HL-60 (cell line): ENCODE results near the gene VARS2.

ENCODE experiments used
- GABPA ChIP-seq: IDR thresholded peaks from 2 replicates; pipeline ENCODE4 v1.6.1; 2012; ENCODE audit warnings: low read depth
- POLR2AphosphoS5 ChIP-seq: IDR thresholded peaks from 2 replicates; pipeline ENCODE4 v1.6.1; 2012; ENCODE audit warnings: low read depth
- TF ChIP-seq, protein P1 (sequence below): IDR thresholded peaks from one replicate; pipeline ENCODE4 v1.5.1; 2011; ENCODE audit warnings: low read length, control low read depth, inconsistent platforms; ENCODE audit not compliant: insufficient read depth
- TF ChIP-seq, protein P2 (sequence below): IDR thresholded peaks from 2 replicates; pipeline ENCODE4 v1.6.1; 2012; ENCODE audit warnings: low read depth; ENCODE audit not compliant: insufficient replicate concordance

DNA sequence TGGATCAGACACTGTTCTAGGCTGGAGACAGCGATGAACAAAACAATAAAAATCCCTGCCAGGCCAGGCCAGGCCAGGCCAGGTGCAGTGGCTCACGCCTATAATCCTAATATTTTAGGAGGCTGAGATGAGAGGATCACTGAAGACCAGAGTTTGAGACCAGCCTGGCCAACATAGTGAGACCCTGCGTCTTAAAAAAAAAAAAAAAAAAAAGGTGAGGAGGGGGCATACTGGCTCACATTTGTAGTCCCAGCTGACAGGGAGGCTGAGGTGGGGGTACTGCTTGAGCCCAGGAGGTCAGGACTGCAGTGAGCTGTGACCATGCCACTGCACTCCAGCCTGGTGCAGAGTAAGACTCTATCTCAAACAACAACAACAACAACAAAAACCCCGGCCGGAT, 31.2 kb downstream of the VARS2 start:
- TF ChIP-seq, protein P1, sequence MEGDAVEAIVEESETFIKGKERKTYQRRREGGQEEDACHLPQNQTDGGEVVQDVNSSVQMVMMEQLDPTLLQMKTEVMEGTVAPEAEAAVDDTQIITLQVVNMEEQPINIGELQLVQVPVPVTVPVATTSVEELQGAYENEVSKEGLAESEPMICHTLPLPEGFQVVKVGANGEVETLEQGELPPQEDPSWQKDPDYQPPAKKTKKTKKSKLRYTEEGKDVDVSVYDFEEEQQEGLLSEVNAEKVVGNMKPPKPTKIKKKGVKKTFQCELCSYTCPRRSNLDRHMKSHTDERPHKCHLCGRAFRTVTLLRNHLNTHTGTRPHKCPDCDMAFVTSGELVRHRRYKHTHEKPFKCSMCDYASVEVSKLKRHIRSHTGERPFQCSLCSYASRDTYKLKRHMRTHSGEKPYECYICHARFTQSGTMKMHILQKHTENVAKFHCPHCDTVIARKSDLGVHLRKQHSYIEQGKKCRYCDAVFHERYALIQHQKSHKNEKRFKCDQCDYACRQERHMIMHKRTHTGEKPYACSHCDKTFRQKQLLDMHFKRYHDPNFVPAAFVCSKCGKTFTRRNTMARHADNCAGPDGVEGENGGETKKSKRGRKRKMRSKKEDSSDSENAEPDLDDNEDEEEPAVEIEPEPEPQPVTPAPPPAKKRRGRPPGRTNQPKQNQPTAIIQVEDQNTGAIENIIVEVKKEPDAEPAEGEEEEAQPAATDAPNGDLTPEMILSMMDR = no peak
- TF ChIP-seq, protein P2, sequence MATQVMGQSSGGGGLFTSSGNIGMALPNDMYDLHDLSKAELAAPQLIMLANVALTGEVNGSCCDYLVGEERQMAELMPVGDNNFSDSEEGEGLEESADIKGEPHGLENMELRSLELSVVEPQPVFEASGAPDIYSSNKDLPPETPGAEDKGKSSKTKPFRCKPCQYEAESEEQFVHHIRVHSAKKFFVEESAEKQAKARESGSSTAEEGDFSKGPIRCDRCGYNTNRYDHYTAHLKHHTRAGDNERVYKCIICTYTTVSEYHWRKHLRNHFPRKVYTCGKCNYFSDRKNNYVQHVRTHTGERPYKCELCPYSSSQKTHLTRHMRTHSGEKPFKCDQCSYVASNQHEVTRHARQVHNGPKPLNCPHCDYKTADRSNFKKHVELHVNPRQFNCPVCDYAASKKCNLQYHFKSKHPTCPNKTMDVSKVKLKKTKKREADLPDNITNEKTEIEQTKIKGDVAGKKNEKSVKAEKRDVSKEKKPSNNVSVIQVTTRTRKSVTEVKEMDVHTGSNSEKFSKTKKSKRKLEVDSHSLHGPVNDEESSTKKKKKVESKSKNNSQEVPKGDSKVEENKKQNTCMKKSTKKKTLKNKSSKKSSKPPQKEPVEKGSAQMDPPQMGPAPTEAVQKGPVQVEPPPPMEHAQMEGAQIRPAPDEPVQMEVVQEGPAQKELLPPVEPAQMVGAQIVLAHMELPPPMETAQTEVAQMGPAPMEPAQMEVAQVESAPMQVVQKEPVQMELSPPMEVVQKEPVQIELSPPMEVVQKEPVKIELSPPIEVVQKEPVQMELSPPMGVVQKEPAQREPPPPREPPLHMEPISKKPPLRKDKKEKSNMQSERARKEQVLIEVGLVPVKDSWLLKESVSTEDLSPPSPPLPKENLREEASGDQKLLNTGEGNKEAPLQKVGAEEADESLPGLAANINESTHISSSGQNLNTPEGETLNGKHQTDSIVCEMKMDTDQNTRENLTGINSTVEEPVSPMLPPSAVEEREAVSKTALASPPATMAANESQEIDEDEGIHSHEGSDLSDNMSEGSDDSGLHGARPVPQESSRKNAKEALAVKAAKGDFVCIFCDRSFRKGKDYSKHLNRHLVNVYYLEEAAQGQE = no peak
- TF ChIP-seq GABPA = no peak
- TF ChIP-seq POLR2AphosphoS5 = no peak
